OCI-LY7 (cell line): ENCODE data around the gene TP63. TPM values are rescaled to one million over a fixed set of nuclear protein-coding genes. Genes with fewer than 3 reads are reported as not detected.

Source experiments
- BruUV-seq: library from RNA; stranded (reverse); fragments of 400-500 nt; replicated peaks from 2 replicates; lab custom pipeline; 2021; lab: Mats Ljungman, UMichigan
- CTCF ChIA-PET: fragments of 300-600 bp; sonication (Branson Sonifier 250); formaldehyde crosslinking; loops from one replicate; lab custom pipeline; 2022; ENCODE audit warnings: antibody characterized with exemption; ENCODE audit not compliant: unreplicated experiment; lab: Charles Lee
- POLR2A ChIA-PET: fragments of 300-600 bp; sonication (Branson Sonifier 250); formaldehyde crosslinking; loops from one replicate; lab custom pipeline; 2022; ENCODE audit warnings: antibody characterized with exemption; lab: Charles Lee
- DNase-seq: peaks from one replicate; pipeline ENCODE4 v3.0.0-alpha.2; 2015; ENCODE audit warnings: low spot score
- H2AFZ ChIP-seq: fragments of 200-600 bp; sonication (generic), shearing (Covaris generic); 2 replicates; pipeline ENCODE4 v1.6.1; 2014; ENCODE audit warnings: mild to moderate bottlenecking, antibody characterized with exemption, low read length, moderate library complexity
- H3K27ac ChIP-seq: fragments of 200-600 bp; sonication (generic); 2 replicates; pipeline ENCODE4 v1.5.1; 2014; ENCODE audit warnings: mixed run types, low read depth, mild to moderate bottlenecking, moderate library complexity, low read length, inconsistent platforms; ENCODE audit not compliant: poor library complexity, severe bottlenecking
- H3K36me3 ChIP-seq: fragments of 200-600 bp; sonication (generic); 2 replicates; pipeline ENCODE4 v1.6.1; 2014; ENCODE audit warnings: mild to moderate bottlenecking, antibody characterized with exemption, low read length, moderate library complexity, mixed read lengths; ENCODE audit not compliant: insufficient read depth
- H3K4me1 ChIP-seq: fragments of 200-600 bp; sonication (generic); 2 replicates; pipeline ENCODE4 v1.5.1; 2014; ENCODE audit warnings: mild to moderate bottlenecking, low read length; ENCODE audit not compliant: insufficient read depth, poor library complexity, severe bottlenecking
- H3K4me2 ChIP-seq: fragments of 200-600 bp; sonication (generic); 2 replicates; pipeline ENCODE4 v1.6.1; 2014; ENCODE audit warnings: mild to moderate bottlenecking, low read length
- H3K4me3 ChIP-seq: fragments of 200-600 bp; sonication (generic); 2 replicates; pipeline ENCODE4 v1.5.1; 2014; ENCODE audit warnings: mild to moderate bottlenecking, low read depth, low read length; ENCODE audit not compliant: poor library complexity, severe bottlenecking
- H3K79me2 ChIP-seq: fragments of 200-600 bp; sonication (generic); 2 replicates; pipeline ENCODE4 v1.6.1; 2016; ENCODE audit warnings: low read depth, mild to moderate bottlenecking, low read length, moderate library complexity, mixed read lengths; ENCODE audit not compliant: insufficient read depth
- H3K9me2 ChIP-seq: fragments of 200-600 bp; sonication (generic); 2 replicates; pipeline ENCODE4 v1.6.1; 2016; ENCODE audit warnings: mild to moderate bottlenecking, low read length, mixed read lengths; ENCODE audit not compliant: insufficient read depth
- H3K9me3 ChIP-seq: fragments of 200-600 bp; sonication (generic); 2 replicates; pipeline ENCODE4 v1.6.1; 2014; ENCODE audit warnings: mild to moderate bottlenecking, mixed run types, low read length, mixed read lengths
- H4K20me1 ChIP-seq: fragments of 200-600 bp; sonication (generic); 2 replicates; pipeline ENCODE4 v1.6.1; 2014; ENCODE audit warnings: mild to moderate bottlenecking, antibody characterized with exemption, low read length, moderate library complexity, mixed read lengths; ENCODE audit not compliant: insufficient read depth
- EZH2phosphoT487 ChIP-seq: fragments of 200-600 bp; sonication (generic); IDR thresholded peaks from 2 replicates; pipeline ENCODE4 v1.6.1; 2018; ENCODE audit warnings: low read depth, borderline replicate concordance, mild to moderate bottlenecking, mixed run types, antibody characterized with exemption, low read length, moderate library complexity, mixed read lengths
- intact Hi-C: fragments of 100-400 bp; cut with micrococcal nuclease; formaldehyde crosslinking; loops from one replicate; pipeline ENCODE4 v1.10.0; 2022; ENCODE audit not compliant: unreplicated experiment
- total RNA-seq, 2 experiments: library from RNA; depleted of rRNA in 1 of 2; stranded (reverse); fragments of >200 nt in 1 of 2; shearing (Covaris generic) in 1 of 2; gene quantifications; 2 replicates each; pipeline ENCODE4 v1.2.3, GENCODE V29; 2014 to 2022
- TF ChIP-seq, protein P1 (sequence below): fragments of 200-600 bp; sonication (generic); conservative IDR thresholded peaks from 2 replicates; pipeline ENCODE4 v1.5.1; 2014; ENCODE audit warnings: mild to moderate bottlenecking, antibody characterized with exemption, low read length, moderate library complexity, mixed read lengths

The TP63 gene
- total RNA-seq, 2 experiments from 2014 or later: 0.16 to 1.1 TPM

- POLR2A ChIA-PET: interaction anchor here (0.9 to 1.2 kb wide), 2 partner anchors 9 to 21 kb away, joined by 3 to 7 read pairs; no protein-coding TSS in a partner anchor
- Histone ChIP-seq H3K79me2 (no peaks in the 10 kb centered on the region), H4K20me1 (no peaks in the 10 kb centered on the region), H3K9me3 (no peaks in the 10 kb centered on the region), H3K4me2 (no peak overlapping the region), H3K36me3 (no peaks in the 10 kb centered on the region), H3K4me3 (no peak overlapping the region), H3K27ac (no peak overlapping the region), H2AFZ (no peak overlapping the region), H3K9me2 (no peaks in the 10 kb centered on the region), H3K4me1 (no peaks in the 10 kb centered on the region)
- no peak for DNase-seq
- intact Hi-C loops: no loop called here
- TF ChIP-seq, protein P1, sequence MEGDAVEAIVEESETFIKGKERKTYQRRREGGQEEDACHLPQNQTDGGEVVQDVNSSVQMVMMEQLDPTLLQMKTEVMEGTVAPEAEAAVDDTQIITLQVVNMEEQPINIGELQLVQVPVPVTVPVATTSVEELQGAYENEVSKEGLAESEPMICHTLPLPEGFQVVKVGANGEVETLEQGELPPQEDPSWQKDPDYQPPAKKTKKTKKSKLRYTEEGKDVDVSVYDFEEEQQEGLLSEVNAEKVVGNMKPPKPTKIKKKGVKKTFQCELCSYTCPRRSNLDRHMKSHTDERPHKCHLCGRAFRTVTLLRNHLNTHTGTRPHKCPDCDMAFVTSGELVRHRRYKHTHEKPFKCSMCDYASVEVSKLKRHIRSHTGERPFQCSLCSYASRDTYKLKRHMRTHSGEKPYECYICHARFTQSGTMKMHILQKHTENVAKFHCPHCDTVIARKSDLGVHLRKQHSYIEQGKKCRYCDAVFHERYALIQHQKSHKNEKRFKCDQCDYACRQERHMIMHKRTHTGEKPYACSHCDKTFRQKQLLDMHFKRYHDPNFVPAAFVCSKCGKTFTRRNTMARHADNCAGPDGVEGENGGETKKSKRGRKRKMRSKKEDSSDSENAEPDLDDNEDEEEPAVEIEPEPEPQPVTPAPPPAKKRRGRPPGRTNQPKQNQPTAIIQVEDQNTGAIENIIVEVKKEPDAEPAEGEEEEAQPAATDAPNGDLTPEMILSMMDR: no peak
- no peak for TF ChIP-seq EZH2phosphoT487
- no TSS peak for BruUV-seq
- CTCF ChIA-PET: no interaction called here
These were observed 169.2 kb downstream of the TP63 start for GRCh38 chr3:189800436-189800835.

GRCh38 chr3:189803254-189803653 is 172.1 kb downstream of the TP63 start:
- Histone ChIP-seq H3K4me2 (no peak overlapping the region), H3K27ac (no peak overlapping the region), H2AFZ (no peak overlapping the region), H3K4me1 (no peaks in the 10 kb centered on the region), H3K4me3 (no peak overlapping the region), H3K79me2 (no peaks in the 10 kb centered on the region), H4K20me1 (no peaks in the 10 kb centered on the region), H3K9me3 (no peaks in the 10 kb centered on the region), H3K36me3 (no peaks in the 10 kb centered on the region), H3K9me2 (no peaks in the 10 kb centered on the region)
- intact Hi-C loops: no loop called here
- POLR2A ChIA-PET: interaction anchor here (0.6 to 0.7 kb wide), 2 partner anchors 91 to 257 kb away, joined by 3 read pairs; no protein-coding TSS in a partner anchor
- CTCF ChIA-PET: no interaction called here
- TF ChIP-seq, protein P1: no peak
- TF ChIP-seq EZH2phosphoT487: no peak
- DNase-seq: no peak
- no TSS peak for BruUV-seq

DNA sequence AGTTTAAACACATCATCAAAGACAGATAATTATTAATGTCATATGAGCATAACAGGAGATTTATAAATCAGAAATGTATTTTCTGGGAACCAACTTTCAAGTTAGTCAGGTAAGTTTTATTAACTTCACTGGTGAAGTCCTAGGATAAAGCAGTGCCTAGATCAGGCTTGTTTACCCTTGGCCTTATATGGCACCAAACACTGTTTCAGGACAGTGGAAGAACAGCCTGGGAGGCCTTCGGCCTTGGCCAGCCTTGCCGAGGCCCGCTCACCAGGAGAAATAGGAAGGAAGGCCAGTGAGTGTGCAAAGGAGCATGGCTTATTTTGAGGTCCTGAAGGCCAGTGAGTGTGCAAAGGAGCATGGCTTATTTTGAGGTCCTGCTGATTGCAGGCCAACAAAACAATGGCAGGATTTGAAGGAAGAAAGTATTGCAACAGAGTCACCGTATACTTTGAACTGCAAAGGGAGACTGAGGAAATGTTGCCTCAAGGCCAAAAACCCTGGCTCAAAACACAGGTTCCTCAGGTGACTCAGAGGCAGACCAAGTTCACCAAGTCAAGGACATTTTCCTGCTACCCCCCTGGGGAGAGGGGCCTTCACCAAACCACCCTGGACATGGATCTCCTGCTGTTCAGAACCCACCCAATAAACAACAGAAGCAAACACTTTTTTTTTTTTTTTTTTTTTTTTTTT is 174.3 kb downstream of the TP63 start:
- H3K36me3 ChIP-seq: no peaks in the 10 kb centered on the region
- TF ChIP-seq, protein P1: no peak
- no peak for TF ChIP-seq EZH2phosphoT487
- POLR2A ChIA-PET: no interaction called here
- no peak overlapping the region for H3K4me3 ChIP-seq
- CTCF ChIA-PET: no interaction called here
- no peaks in the 10 kb centered on the region for H3K79me2 ChIP-seq
- DNase-seq: no peak
- no TSS peak for BruUV-seq
- H3K4me1 ChIP-seq: no peaks in the 10 kb centered on the region
- no peak overlapping the region for H3K4me2 ChIP-seq
- no peaks in the 10 kb centered on the region for H3K9me2 ChIP-seq
- intact Hi-C loops: no loop called here
- no peak overlapping the region for H3K27ac ChIP-seq
- H3K9me3 ChIP-seq: no peaks in the 10 kb centered on the region
- no peaks in the 10 kb centered on the region for H4K20me1 ChIP-seq
- no peak overlapping the region for H2AFZ ChIP-seq
